Liver (tissue), 9 donors: Measurements from ENCODE around the gene TMEM163. TPM values are rescaled to one million over a fixed set of nuclear protein-coding genes. Genes with fewer than 3 reads are reported as not detected.

Experiments used
- DNase-seq: peaks from one replicate; pipeline ENCODE4 v3.0.0-alpha.2; 2017; ENCODE audit warnings: low spot score
- H3K27ac ChIP-seq, 2 donors: one replicate each; pipeline ENCODE4 v1.7.0; 2013; ENCODE audit warnings: inconsistent platforms in 2 of 2, low read length in 2 of 2, control low read depth in 1 of 2, low read depth in 1 of 2, mild to moderate bottlenecking in 1 of 2
- H3K27me3 ChIP-seq, 4 donors: one replicate each; pipeline versions ENCODE4 v1.6.1 to v1.7.0; 2013; ENCODE audit warnings: low read length in 3 of 4, inconsistent platforms in 1 of 4, mild to moderate bottlenecking in 1 of 4, moderate library complexity in 1 of 4; ENCODE audit not compliant: control insufficient read depth in 4 of 4, insufficient read depth in 4 of 4
- H3K36me3 ChIP-seq, 4 donors: one replicate each; pipeline versions ENCODE4 v1.6.1 to v1.7.0; 2013; ENCODE audit warnings: low read length in 3 of 4, mild to moderate bottlenecking in 3 of 4, low read depth in 1 of 4, moderate library complexity in 1 of 4; ENCODE audit not compliant: control insufficient read depth in 4 of 4, insufficient read depth in 3 of 4
- H3K4me1 ChIP-seq, 4 donors: one replicate each; pipeline versions ENCODE4 v1.6.1 to v1.7.0; 2013; ENCODE audit warnings: low read length in 3 of 4, mild to moderate bottlenecking in 3 of 4, moderate library complexity in 1 of 4; ENCODE audit not compliant: control insufficient read depth in 4 of 4, insufficient read depth in 4 of 4
- H3K4me3 ChIP-seq, 3 donors: one replicate each; pipeline versions ENCODE4 v1.6.1 to v1.7.0; 2013; ENCODE audit warnings: low read length in 3 of 3, control low read depth in 1 of 3, low read depth in 1 of 3, mild to moderate bottlenecking in 1 of 3
- H3K9ac ChIP-seq, 2 donors: one replicate each; pipeline ENCODE4 v1.7.0; 2013; ENCODE audit warnings: low read length in 2 of 2, mild to moderate bottlenecking in 2 of 2, moderate library complexity in 2 of 2, control low read depth in 1 of 2, low read depth in 1 of 2
- H3K9me3 ChIP-seq, 4 donors: one replicate each; pipeline versions ENCODE4 v1.6.1 to v1.7.0; 2013; ENCODE audit warnings: low read length in 3 of 4; ENCODE audit not compliant: control insufficient read depth in 4 of 4
- ATF3 ChIP-seq: IDR thresholded peaks from 2 replicates; pipeline ENCODE4 v1.6.1; 2016; ENCODE audit warnings: antibody characterized with exemption
- CTCF ChIP-seq: fragments of 150-350 bp; IDR thresholded peaks from 2 replicates; pipeline ENCODE4 v1.5.1; 2017; ENCODE audit warnings: improper control_type of control experiment, low read depth, low read length; ENCODE audit not compliant: missing input control
- EGR1 ChIP-seq, 2 donors: IDR thresholded peaks; 2 replicates each; pipeline ENCODE4 v1.6.1; 2016 to 2018; ENCODE audit warnings: antibody characterized with exemption in 2 of 2, low read depth in 2 of 2
- FOXA1 ChIP-seq: IDR thresholded peaks from 2 replicates; pipeline ENCODE4 v1.6.1; 2016; ENCODE audit warnings: antibody characterized with exemption
- FOXA2 ChIP-seq: IDR thresholded peaks from 2 replicates; pipeline ENCODE4 v1.6.1; 2016; ENCODE audit warnings: antibody characterized with exemption
- GABPA ChIP-seq, 2 donors: IDR thresholded peaks in 1 of 2; conservative IDR thresholded peaks in 1 of 2; 2 replicates each; pipeline ENCODE4 v1.6.1; 2016; ENCODE audit warnings: antibody characterized with exemption in 2 of 2, mild to moderate bottlenecking in 1 of 2, moderate library complexity in 1 of 2
- HNF4A ChIP-seq, 2 donors: conservative IDR thresholded peaks; 2 replicates each; pipeline ENCODE4 v1.6.1; 2016; ENCODE audit warnings: antibody characterized with exemption in 2 of 2, mild to moderate bottlenecking in 2 of 2
- HNF4G ChIP-seq: IDR thresholded peaks from 2 replicates; pipeline ENCODE4 v1.6.1; 2016; ENCODE audit warnings: antibody characterized with exemption
- JUND ChIP-seq, 2 donors: IDR thresholded peaks; 2 replicates each; pipeline ENCODE4 v1.6.1; 2016; ENCODE audit warnings: antibody characterized with exemption in 2 of 2
- MAX ChIP-seq: IDR thresholded peaks from 2 replicates; pipeline ENCODE4 v1.6.1; 2016; ENCODE audit warnings: antibody characterized with exemption
- NR2F2 ChIP-seq: IDR thresholded peaks from 2 replicates; pipeline ENCODE4 v1.6.1; 2016; ENCODE audit warnings: antibody characterized with exemption
- RAD21 ChIP-seq, 2 donors: IDR thresholded peaks; 2 replicates each; pipeline ENCODE4 v1.6.1; 2016; ENCODE audit warnings: antibody characterized with exemption in 2 of 2, mild to moderate bottlenecking in 2 of 2
- REST ChIP-seq: IDR thresholded peaks from 2 replicates; pipeline ENCODE4 v1.6.1; 2016; ENCODE audit warnings: antibody characterized with exemption, mild to moderate bottlenecking
- RXRA ChIP-seq, 2 donors: IDR thresholded peaks; 2 replicates each; pipeline ENCODE4 v1.6.1; 2017 to 2018; ENCODE audit warnings: antibody characterized with exemption in 2 of 2, mild to moderate bottlenecking in 1 of 2
- SP1 ChIP-seq: IDR thresholded peaks from 2 replicates; pipeline ENCODE4 v1.6.1; 2018; ENCODE audit warnings: antibody characterized with exemption, mild to moderate bottlenecking
- TAF1 ChIP-seq: conservative IDR thresholded peaks from 2 replicates; pipeline ENCODE4 v1.6.1; 2016; ENCODE audit warnings: antibody characterized with exemption, mild to moderate bottlenecking
- YY1 ChIP-seq: IDR thresholded peaks from 2 replicates; pipeline ENCODE4 v1.6.1; 2016; ENCODE audit warnings: antibody characterized with exemption, mild to moderate bottlenecking
- ZBTB33 ChIP-seq: IDR thresholded peaks from 2 replicates; pipeline ENCODE4 v1.6.1; 2016; ENCODE audit warnings: antibody characterized with exemption
- WGBS: extraction: QIAGEN DNeasy Blood & Tissue Kit; methylation state at CpG from one replicate; pipeline ENCODE4 v1.1.7; 2013; 5-methylcytosine and 5-hydroxymethylcytosine counted together
- polyA plus RNA-seq, 2 donors: library from polyadenylated mRNA; stranded (reverse) in 1 of 2; unstranded in 1 of 2; fragments of 200-250 nt in 1 of 2; fragments of >200 nt in 1 of 2; fragmentation: Nextera tagmentation in 1 of 2; extraction: Ambion mirVana in 1 of 2; gene quantifications; one replicate each; pipeline versions ENCODE4 v1.2.1 to v1.2.3, GENCODE V29; 2013 to 2015
- total RNA-seq, 2 donors: library from RNA; depleted of rRNA; stranded (reverse); fragments of >200 nt; gene quantifications; one replicate each; pipeline ENCODE4 v1.2.3, GENCODE V29; 2014
- donor health status: healthy.
- donor health status: healthy.
- donor health status: healthy.
- donor health status: healthy.
- donor health status: healthy.

The TMEM163 gene
- total and polyA plus RNA-seq, 4 donors = 0.08 to 0.48 (median 0.25) TPM

GRCh38 chr2:134440336-134440909 lies 278.4 kb downstream of the TMEM163 start:
- H3K27ac ChIP-seq = no peak overlapping the region
- TF ChIP-seq ZBTB33 (no peak), HNF4G (no peak), ATF3 (no peak), YY1 (no peak), REST (no peak), RAD21 (IDR thresholded peaks at IDR 0.05) (no peak), CTCF (no peak), EGR1 (IDR thresholded peaks at IDR 0.05; ENCODE audit: low read depth in 2 of 2) (no peak)
- WGBS = 97% methylated on average over 16 of the region's 16 CpGs
- H3K27me3 ChIP-seq = no peaks in the 10 kb centered on the region
- peaks cover 0 to 5% (median 1%) of the 10 kb centered on the region in 4 donors for H3K36me3 ChIP-seq
- H3K4me1 ChIP-seq = peaks cover 0 to 5% (median 2%) of the 10 kb centered on the region in 4 donors
- DNase-seq = no peak
- H3K4me3 ChIP-seq = no peak overlapping the region
- H3K9ac ChIP-seq = no peak overlapping the region
- no peaks in the 10 kb centered on the region for H3K9me3 ChIP-seq

- Histone ChIP-seq H3K4me1 (peaks cover 3 to 13% (median 11%) of the 10 kb centered on the region in 4 donors), H3K36me3 (peaks cover 0 to 5% (median under 1%) of the 10 kb centered on the region in 4 donors), H3K9me3 (no peaks in the 10 kb centered on the region), H3K9ac (no peak overlapping the region), H3K27ac (no peak overlapping the region), H3K27me3 (no peaks in the 10 kb centered on the region), H3K4me3 (no peak overlapping the region)
- 84% methylated on average over 3 of the region's 3 CpGs for WGBS
- DNase-seq = no peak
- TF ChIP-seq JUND (IDR thresholded peaks at IDR 0.05) = no peak
- no peak for TF ChIP-seq NR2F2
- no peak for TF ChIP-seq HNF4G
- TF ChIP-seq MAX = no peak
- no peak for TF ChIP-seq ATF3
- TF ChIP-seq HNF4A (conservative IDR thresholded peaks at IDR 0.05) = no peak
- no peak for TF ChIP-seq GABPA (IDR thresholded peaks at IDR 0.05 in 1 of 2, conservative IDR thresholded peaks at IDR 0.05 in 1 of 2)
- no peak for TF ChIP-seq RXRA (IDR thresholded peaks at IDR 0.05)
- no peak for TF ChIP-seq FOXA1
- no peak for TF ChIP-seq REST
- TF ChIP-seq RAD21 (IDR thresholded peaks at IDR 0.05) = no peak
- no peak for TF ChIP-seq CTCF
- no peak for TF ChIP-seq TAF1
- no peak for TF ChIP-seq YY1
- no peak for TF ChIP-seq FOXA2
- TF ChIP-seq SP1 = no peak
Measured at GRCh38 chr2:134438371-134438770, 280.4 kb downstream of the TMEM163 start.
